HG03342 (cell line): ENCODE measurements around the gene GNB5.

ENCODE experiments used
- ATAC-seq: cut with Tn5 transposase; IDR thresholded peaks from one replicate; pipeline ENCODE4 v1.9.1; 2021; ENCODE audit warnings: mild to moderate bottlenecking, moderate library complexity; ENCODE audit not compliant: unreplicated experiment

GNB5 gene

GRCh38 chr15:52115598-52116427 is 75.4 kb downstream of the GNB5 start:
- no peak for ATAC-seq

GRCh38 chr15:52114261-52115055 is 76.7 kb downstream of the GNB5 start:
- ATAC-seq: no peak

- ATAC-seq: no peak
Measured at GRCh38 chr15:52113708-52114107, 77.5 kb downstream of the GNB5 start.

DNA sequence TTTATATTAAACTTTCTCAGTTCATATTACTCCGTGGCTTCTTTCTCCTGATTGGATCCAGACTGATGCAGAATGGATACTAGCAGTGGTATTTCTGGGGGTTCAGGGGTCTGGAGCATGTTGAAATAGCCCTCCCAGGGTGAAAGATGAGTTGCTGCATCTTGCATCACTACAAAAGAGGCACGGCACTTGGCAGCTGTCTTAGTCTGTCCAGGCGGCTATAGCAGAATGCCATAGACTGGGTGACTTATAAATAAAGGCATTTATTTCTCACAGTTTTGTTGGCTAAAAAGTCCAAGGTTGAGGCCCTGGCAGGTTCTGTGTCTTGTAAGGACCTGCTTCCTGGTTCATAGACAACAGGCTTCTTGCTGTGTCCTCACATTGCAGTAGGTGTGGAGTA is 78.0 kb downstream of the GNB5 start:
- no peak for ATAC-seq

- no peak for ATAC-seq
Measured at GRCh38 chr15:52112203-52112750, 78.9 kb downstream of the GNB5 start.

GRCh38 chr15:52111517-52112202 is 79.5 kb downstream of the GNB5 start:
- ATAC-seq: no peak

DNA sequence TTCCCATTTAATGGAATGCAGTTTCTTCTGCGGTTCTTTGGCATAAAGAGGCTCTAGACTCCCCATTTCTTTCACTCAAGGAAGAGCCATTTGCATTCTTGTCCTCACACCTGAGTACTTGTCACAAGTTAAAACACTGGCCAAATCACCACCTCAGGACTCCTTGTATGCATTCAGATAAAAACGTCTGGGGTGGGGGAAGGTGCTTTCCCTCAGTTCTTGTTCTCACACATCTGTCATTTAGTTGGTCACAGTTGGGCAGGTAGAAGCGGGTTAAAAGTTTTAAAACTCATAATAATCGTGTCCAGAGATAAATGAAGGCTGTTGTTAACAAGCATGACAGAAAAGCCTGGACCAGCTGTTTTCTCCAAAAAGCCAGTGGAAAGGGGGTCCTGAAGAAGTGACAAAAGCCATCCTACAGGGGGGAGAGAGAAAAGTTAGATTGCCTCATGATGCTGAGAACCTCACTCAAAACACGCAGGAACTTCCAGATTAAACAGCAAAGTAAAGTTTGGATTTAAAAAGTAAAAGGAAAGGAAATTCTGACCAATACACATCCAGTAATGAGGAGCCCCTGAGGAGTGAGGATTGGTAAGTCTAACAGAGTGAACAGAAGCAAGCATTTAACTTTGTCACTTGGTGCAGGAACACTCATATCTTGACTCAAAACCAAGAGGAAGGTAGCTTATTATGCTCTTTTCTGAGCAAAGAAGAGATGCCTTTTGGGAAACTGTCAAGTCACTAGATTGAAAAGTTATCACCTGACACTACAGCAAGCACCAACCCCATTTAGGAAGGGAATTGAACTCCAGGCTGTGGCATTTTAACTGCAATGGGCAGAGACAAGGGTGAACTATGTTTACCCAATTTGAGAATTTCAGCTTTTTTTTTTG is 81.4 kb downstream of the GNB5 start:
- peak; percentile 54 for ATAC-seq

DNA sequence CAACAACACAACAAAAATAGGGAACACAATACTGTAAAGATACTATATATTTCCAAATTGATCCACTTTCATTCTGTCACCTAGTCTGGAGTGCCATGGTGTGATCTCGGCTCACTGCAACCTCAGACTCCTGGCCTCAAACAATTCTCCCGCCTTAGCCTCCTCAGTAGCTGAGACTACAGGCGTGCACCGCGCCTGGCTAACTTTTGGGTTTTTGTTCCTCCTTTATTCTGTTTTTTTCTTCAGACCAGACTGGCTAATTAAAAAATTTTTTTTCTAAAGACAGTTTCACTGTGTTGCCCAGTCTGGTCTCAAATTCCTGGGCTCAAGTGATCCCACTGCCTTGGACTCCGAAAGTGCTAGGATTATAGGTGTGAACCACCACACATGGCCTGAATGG is 84.0 kb downstream of the GNB5 start:
- no peak for ATAC-seq

- ATAC-seq: no peak
Measured at GRCh38 chr15:52106641-52107040, 84.6 kb downstream of the GNB5 start.

DNA sequence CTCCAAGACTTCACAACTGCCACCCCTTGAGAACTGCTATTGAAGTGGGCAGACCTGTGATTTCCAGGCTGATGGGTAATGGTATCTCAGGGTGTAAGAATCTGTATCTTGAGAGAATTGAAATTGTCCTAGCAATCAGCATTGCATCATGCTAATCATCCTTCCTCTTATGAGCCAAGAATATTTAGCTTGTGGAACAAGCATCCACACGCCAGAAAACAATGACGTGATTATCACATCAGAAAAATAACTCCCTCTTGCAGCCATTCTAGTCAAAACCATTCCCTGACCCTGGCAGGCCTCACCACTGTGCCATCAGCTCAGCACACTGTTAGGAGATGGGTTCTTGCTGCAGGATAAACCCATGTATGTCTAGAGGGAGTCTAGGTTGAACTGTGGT is 85.3 kb downstream of the GNB5 start:
- no peak for ATAC-seq

- ATAC-seq: no peak
Measured at GRCh38 chr15:52104532-52105004, 86.6 kb downstream of the GNB5 start.

- ATAC-seq: peak; percentile 70
Measured at GRCh38 chr15:52103217-52104207, 87.7 kb downstream of the GNB5 start.

GRCh38 chr15:52102463-52102862 is 88.7 kb downstream of the GNB5 start:
- no peak for ATAC-seq

GRCh38 chr15:52101542-52102323 is 89.5 kb downstream of the GNB5 start:
- peak; percentile 39 for ATAC-seq

DNA sequence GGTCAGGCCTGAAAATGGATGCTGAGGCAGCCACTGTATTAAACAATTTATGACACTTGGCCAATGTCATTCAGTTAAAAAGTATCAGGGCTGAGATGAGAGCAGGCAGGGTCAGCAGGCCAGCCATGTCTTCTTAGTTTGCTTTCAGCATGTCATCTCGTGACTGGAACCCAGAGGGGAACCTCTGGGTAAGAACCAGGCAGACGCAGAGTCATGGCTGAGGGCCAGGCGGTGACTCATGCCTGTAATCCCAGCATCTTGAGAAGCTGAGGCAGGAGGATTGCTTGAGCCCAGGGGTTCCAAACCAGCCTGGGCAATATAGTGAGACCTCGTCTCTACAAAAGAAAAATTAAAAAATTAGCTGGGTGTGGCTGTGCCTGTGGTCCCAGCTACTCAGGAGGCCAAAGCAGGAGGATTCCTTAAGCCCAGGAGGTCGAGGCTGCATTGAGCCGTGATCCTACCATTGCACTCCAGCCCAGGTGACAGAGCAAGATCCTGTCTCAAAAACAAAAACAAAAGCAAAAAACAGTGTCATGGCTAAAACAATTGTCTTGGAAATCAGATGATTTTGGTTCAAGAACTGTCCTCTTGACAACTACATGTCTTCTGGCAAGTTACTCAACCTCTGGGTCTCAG is 90.3 kb downstream of the GNB5 start:
- ATAC-seq: no peak

- no peak for ATAC-seq
Measured at GRCh38 chr15:52099651-52100272, 91.4 kb downstream of the GNB5 start.

DNA sequence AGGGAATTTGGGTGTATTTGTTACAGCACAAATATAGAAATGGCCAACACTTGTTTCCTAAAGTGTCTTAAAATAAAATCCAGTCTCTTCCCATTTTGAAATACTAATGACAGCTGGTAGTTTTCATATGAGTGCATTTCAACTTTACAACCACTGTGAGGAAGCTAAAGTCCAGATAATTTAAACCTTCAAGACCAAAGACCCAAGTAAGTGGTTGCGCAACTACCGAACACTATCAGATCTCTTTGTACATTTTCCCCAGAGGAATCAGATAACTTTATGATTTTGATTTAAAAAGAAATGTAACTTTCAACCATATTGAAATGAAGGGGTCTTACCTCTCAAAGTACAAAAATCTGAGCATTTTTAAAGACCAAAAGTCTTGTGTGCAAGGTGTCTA is 92.9 kb downstream of the GNB5 start:
- ATAC-seq: no peak
